GM12878 (cell line): ENCODE measurements around the gene PDK3. TPM values are rescaled to one million over a fixed set of nuclear protein-coding genes. Genes with fewer than 3 reads are reported as not detected.

Source experiments
- ATAC-seq: fragments of 200-7000 bp; cut with Tn5 transposase; 3 replicates; pipeline ENCODE4 v1.9.1; 2020; ENCODE audit warnings: mild to moderate bottlenecking, moderate library complexity
- BruUV-seq: library from RNA; stranded (reverse); fragments of 400-500 nt; replicated peaks from 2 replicates; lab custom pipeline; 2021; lab: Mats Ljungman, UMichigan
- CTCF ChIA-PET: fragments of 300-600 bp; sonication (Branson Sonifier 250); formaldehyde crosslinking; extraction: SDS; loops from one replicate; lab custom pipeline; 2021; ENCODE audit warnings: inconsistent platforms; lab: Yijun Ruan, JAX
- POLR2A ChIA-PET: fragments of 350-600 bp; formaldehyde crosslinking; extraction: SDS; loops from one replicate; lab custom pipeline; 2021; ENCODE audit warnings: inconsistent platforms; lab: Charles Lee
- RAD21 ChIA-PET: fragments of 300-600 bp; sonication (Branson Sonifier 250); formaldehyde crosslinking; loops from one replicate; lab custom pipeline; 2023; ENCODE audit warnings: antibody characterized with exemption; ENCODE audit not compliant: unreplicated experiment; lab: Charles Lee
- SMC1A ChIA-PET: fragments of 300-600 bp; sonication (Branson Sonifier 250); formaldehyde crosslinking; loops from one replicate; lab custom pipeline; 2023; ENCODE audit not compliant: unreplicated experiment, uncharacterized antibody; lab: Charles Lee
- DNase-seq: peaks from one replicate; pipeline ENCODE4 v3.0.0-alpha.2; 2011; ENCODE audit warnings: low read depth, low spot score
- FAIRE-seq: peaks from 3 replicates; lab custom pipeline; 2011; peaks lifted over from hg19 to GRCh38; lab: Jason Lieb, UNC
- H2AFZ ChIP-seq: 2 replicates; pipeline ENCODE4 v1.6.0; 2011; ENCODE audit warnings: low read depth, low read length, control low read depth; ENCODE audit not compliant: control insufficient read depth
- H3K27ac ChIP-seq: 2 replicates; pipeline ENCODE4 v1.5.1; 2011; ENCODE audit warnings: control low read depth; ENCODE audit not compliant: control insufficient read depth, insufficient read depth
- H3K27me3 ChIP-seq, 2 experiments: replicated peaks in 1 of 2; 2 replicates each; pipeline versions ENCODE4 v1.6.0 to v1.6.1; 2011; ENCODE audit warnings: low read length in 1 of 2; ENCODE audit not compliant: control insufficient read depth in 2 of 2, insufficient read depth in 2 of 2
- H3K36me3 ChIP-seq, 2 experiments: 2 replicates each; pipeline ENCODE4 v1.5.1; 2011; ENCODE audit warnings: low read length in 1 of 2; ENCODE audit not compliant: control insufficient read depth in 2 of 2, insufficient read depth in 2 of 2
- H3K4me1 ChIP-seq: 2 replicates; pipeline ENCODE4 v1.6.1; 2011; ENCODE audit warnings: mild to moderate bottlenecking, low read length, moderate library complexity, mixed read lengths; ENCODE audit not compliant: control insufficient read depth, insufficient read depth
- H3K4me2 ChIP-seq: 2 replicates; pipeline ENCODE4 v1.6.0; 2011; ENCODE audit warnings: control low read depth; ENCODE audit not compliant: control insufficient read depth, insufficient read depth
- H3K4me3 ChIP-seq: fragments of 200-600 bp; sonication (generic); 2 replicates; pipeline ENCODE4 v1.5.1; 2016
- H3K79me2 ChIP-seq: 2 replicates; pipeline ENCODE4 v1.6.0; 2011; ENCODE audit warnings: low read length; ENCODE audit not compliant: control insufficient read depth, insufficient read depth
- H3K9ac ChIP-seq: 2 replicates; pipeline ENCODE4 v1.8.0; 2011; ENCODE audit warnings: low read length, control low read depth, mixed read lengths; ENCODE audit not compliant: control insufficient read depth, insufficient read depth
- H3K9me3 ChIP-seq: replicated peaks from 3 replicates; pipeline ENCODE4 v1.5.1; 2011; ENCODE audit warnings: mild to moderate bottlenecking, low read length; ENCODE audit not compliant: control insufficient read depth, insufficient read depth
- H4K20me1 ChIP-seq: 2 replicates; pipeline ENCODE4 v1.6.0; 2011; ENCODE audit not compliant: control insufficient read depth, insufficient read depth
- ATF2 ChIP-seq: IDR thresholded peaks from 2 replicates; pipeline ENCODE4 v1.6.1; 2012; ENCODE audit warnings: low read length, inconsistent platforms
- CREB1 ChIP-seq: IDR thresholded peaks from 2 replicates; pipeline ENCODE4 v1.6.1; 2012; ENCODE audit warnings: low read depth, mild to moderate bottlenecking, inconsistent platforms
- DPF2 ChIP-seq: fragments of 450-650 bp; IDR thresholded peaks from 2 replicates; pipeline ENCODE4 v1.6.1; 2017; ENCODE audit warnings: mild to moderate bottlenecking
- EED ChIP-seq: sonication (generic); IDR thresholded peaks from 2 replicates; pipeline ENCODE4 v1.6.1; 2016; ENCODE audit warnings: antibody characterized with exemption, low read depth
- ETV6 ChIP-seq, 2 experiments: fragments of 450-650 bp in 1 of 2; IDR thresholded peaks in 1 of 2; conservative IDR thresholded peaks in 1 of 2; 2 replicates each; pipeline ENCODE4 v1.6.1; 2014; ENCODE audit warnings: antibody characterized with exemption in 1 of 2, borderline replicate concordance in 1 of 2, low read depth in 1 of 2, mild to moderate bottlenecking in 1 of 2, moderate library complexity in 1 of 2
- EZH2 ChIP-seq: IDR thresholded peaks from 2 replicates; pipeline ENCODE4 v1.6.1; 2012; ENCODE audit warnings: low read depth, mild to moderate bottlenecking, control low read depth, inconsistent platforms, low read length, borderline replicate concordance; ENCODE audit not compliant: control insufficient read depth
- FOS ChIP-seq: IDR thresholded peaks from 3 replicates; pipeline ENCODE4 v1.6.1; 2011; ENCODE audit warnings: borderline replicate concordance; ENCODE audit not compliant: insufficient read length; ENCODE audit errors: extremely low read depth
- HCFC1 ChIP-seq: fragments of 150-350 bp; IDR thresholded peaks from 2 replicates; pipeline ENCODE4 v1.6.1; 2014; ENCODE audit warnings: low read length
- NFYB ChIP-seq: IDR thresholded peaks from 2 replicates; pipeline ENCODE4 v1.6.1; 2011; ENCODE audit warnings: low read depth, mild to moderate bottlenecking, low read length, improper control_type of control experiment, moderate library complexity; ENCODE audit not compliant: insufficient read depth
- SMAD1 ChIP-seq: fragments of 450-650 bp; IDR thresholded peaks from 2 replicates; pipeline ENCODE4 v1.6.1; 2018; ENCODE audit warnings: mild to moderate bottlenecking, low read depth; ENCODE audit not compliant: partially characterized antibody
- STAT1 ChIP-seq: fragments of 450-650 bp; conservative IDR thresholded peaks from 2 replicates; pipeline ENCODE4 v1.6.1; 2014; ENCODE audit warnings: antibody characterized with exemption, mild to moderate bottlenecking
- SUZ12 ChIP-seq: fragments of 200-600 bp; sonication (generic); IDR thresholded peaks from one replicate; pipeline ENCODE4 v1.6.1; 2018; ENCODE audit warnings: antibody characterized with exemption, mild to moderate bottlenecking; ENCODE audit not compliant: unreplicated experiment
- USF1 ChIP-seq: IDR thresholded peaks from 2 replicates; pipeline ENCODE4 v1.6.1; 2011; ENCODE audit warnings: borderline replicate concordance, low read depth, mild to moderate bottlenecking, moderate library complexity, mixed read lengths, low read length; ENCODE audit not compliant: insufficient read depth; ENCODE audit errors: extremely low read length
- ZNF207 ChIP-seq: fragments of 450-650 bp; IDR thresholded peaks from 2 replicates; pipeline ENCODE4 v1.6.1; 2014; ENCODE audit warnings: antibody characterized with exemption, mild to moderate bottlenecking, borderline replicate concordance
- WGBS: methylation state at CpG from one replicate; pipeline ENCODE4 v1.1.6; 2016; ENCODE audit warnings: low lambda C conversion rate; ENCODE audit not compliant: insufficient replicate concordance, insufficient coverage; ENCODE audit errors: missing lambda C conversion rate; 5-methylcytosine and 5-hydroxymethylcytosine counted together
- in situ Hi-C: fragments of 300-500 bp; cut with MboI; formaldehyde crosslinking; loops from 9 replicates; pipeline ENCODE4 v1.14.3; 2018; ENCODE audit warnings: mixed read lengths
- intact Hi-C: fragments of 100-400 bp; cut with micrococcal nuclease; formaldehyde crosslinking; loops from one replicate; pipeline ENCODE4 v1.14.2; 2022; ENCODE audit not compliant: unreplicated experiment
- polyA plus RNA-seq, 11 experiments: library from polyadenylated mRNA; depleted of rRNA in 4 of 11; unstranded in 6 of 11; stranded (reverse) in 5 of 11; fragments of >200 nt; fragmentation: Nextera tagmentation in 4 of 11; fragmentation: Illumina TruSeq in 1 of 11; extraction: Ambion mirVana in 4 of 11; extraction: Trizol in 1 of 11; gene quantifications; 1 replicate in 1 of 11; 2 replicates in 10 of 11; pipeline versions ENCODE4 v1.2.1 to v1.2.3, GENCODE V29; 2011 to 2016; ENCODE audit warnings: inconsistent platforms in 2 of 11, missing spikeins in 2 of 11, low read depth in 1 of 11
- total RNA-seq, 4 experiments: library from RNA; depleted of rRNA in 3 of 4; stranded (reverse); fragments of >200 nt in 3 of 4; fragmentation: Illumina TruSeq in 1 of 4; extraction: Trizol in 1 of 4; gene quantifications; 2 replicates each; pipeline versions ENCODE4 v1.2.1 to v1.2.3, GENCODE V29; 2013 to 2021

Gene PDK3
- total and polyA plus RNA-seq, 10 of the 15 experiments (the other 5 are each of a cell fraction or from before 2014, with no cell fraction given) = 4.2 to 54.6 (median 21.9) TPM

- Histone ChIP-seq H3K4me1 (no peaks in the 10 kb centered on the region), H2AFZ (no peak overlapping the region), H3K36me3 (no peaks in the 10 kb centered on the region), H3K4me2 (no peak overlapping the region), H3K4me3 (no peak overlapping the region), H4K20me1 (no peaks in the 10 kb centered on the region), H3K27ac (no peak overlapping the region), H3K79me2 (no peaks in the 10 kb centered on the region), H3K9me3 (no peaks in the 10 kb centered on the region; the same call in 2 of the 3 replicates), H3K27me3 (no peaks in the 10 kb centered on the region; a peak in 1 of 4 replicates), H3K9ac (no peak overlapping the region)
- in situ Hi-C loops (no loop called here), intact Hi-C loops (no loop called here)
- FAIRE-seq (no peak), DNase-seq (no peak), ATAC-seq (no peak)
- 43% methylated on average over 3 of the region's 3 CpGs for WGBS
- no peak for TF ChIP-seq NFYB
- no peak for TF ChIP-seq SUZ12
- TF ChIP-seq STAT1 = no peak
- no peak for TF ChIP-seq EZH2
- no peak for TF ChIP-seq USF1
- no peak for TF ChIP-seq ATF2
- no peak for TF ChIP-seq CREB1
- TF ChIP-seq SMAD1 = no peak
- no peak for TF ChIP-seq EED
- no peak for TF ChIP-seq FOS
- TF ChIP-seq HCFC1 = no peak
- TF ChIP-seq ZNF207 = no peak
- TF ChIP-seq ETV6 (conservative IDR thresholded peaks at IDR 0.05 in 1 of 2, IDR thresholded peaks at IDR 0.05 in 1 of 2; ENCODE audit: borderline replicate concordance in 1 of 2, low read depth in 1 of 2) = no peak
- TF ChIP-seq DPF2 = no peak
- ChIA-PET SMC1A (interaction anchor here (0.9 to 1.1 kb wide), 2 partner anchors 12 to 46 kb away, joined by 3 to 4 read pairs; no protein-coding TSS in a partner anchor), RAD21 (no interaction called here), CTCF (no interaction called here), POLR2A (no interaction called here)
- BruUV-seq = no TSS peak
Measured at GRCh38 chrX:24448762-24449250, 16.3 kb upstream of the PDK3 start.
